Tibial artery (tissue), 4 donors: ENCODE data around the gene SHISA7.
A peak's percentile ranks its signal among the peaks of the same experiment; 100 is the strongest.

ENCODE experiments used
- DNase-seq, 2 donors: peaks; one replicate each; pipeline ENCODE4 v3.0.0-alpha.2; 2019
- H3K27ac ChIP-seq, 2 donors: fragments of 200-600 bp; sonication (generic) in 1 of 2; 1 replicate in 1 of 2; 2 replicates in 1 of 2; pipeline ENCODE4 v1.5.1; 2018 to 2019; ENCODE audit warnings: mild to moderate bottlenecking in 1 of 2
- H3K27me3 ChIP-seq, 2 donors: fragments of 200-600 bp; sonication (generic) in 1 of 2; one replicate each; pipeline versions ENCODE4 v1.5.1 to v1.6.0; 2016 to 2019
- H3K36me3 ChIP-seq, 3 donors: fragments of 200-600 bp; sonication (generic) in 2 of 3; one replicate each; pipeline ENCODE4 v1.5.1; 2016 to 2019; ENCODE audit warnings: mild to moderate bottlenecking in 2 of 3
- H3K4me1 ChIP-seq, 4 donors: fragments of 200-600 bp; sonication (generic) in 2 of 4; 1 replicate in 3 of 4; 2 replicates in 1 of 4; pipeline ENCODE4 v1.5.1; 2016 to 2019
- H3K4me3 ChIP-seq, 2 donors: fragments of 200-600 bp; sonication (generic) in 1 of 2; 1 replicate in 1 of 2; 2 replicates in 1 of 2; pipeline ENCODE4 v1.5.1; 2018 to 2019; ENCODE audit warnings: mild to moderate bottlenecking in 2 of 2
- H3K9me3 ChIP-seq, 3 donors: fragments of 200-600 bp; sonication (generic) in 1 of 3; one replicate each; pipeline ENCODE4 v1.5.1; 2016 to 2019
- intact Hi-C: fragments of 100-400 bp; cut with DNase I; formaldehyde crosslinking; loops from one replicate; pipeline ENCODE4 v1.15.0; 2023; ENCODE audit warnings: low total_unique reads
- TF ChIP-seq, protein P1 (sequence below), 2 experiments: fragments of 200-600 bp in 1 of 2; fragments of 450-650 bp in 1 of 2; IDR thresholded peaks; one replicate each; pipeline ENCODE4 v1.5.1; 2017 to 2019; ENCODE audit warnings: antibody characterized with exemption in 2 of 2, mild to moderate bottlenecking in 1 of 2, moderate library complexity in 1 of 2

SHISA7 gene

GRCh38 chr19:55383279-55384130 lies 59.6 kb downstream of the SHISA7 start:
- H3K9me3 ChIP-seq, result no peaks in the 10 kb centered on the region
- TF ChIP-seq, protein P1, sequence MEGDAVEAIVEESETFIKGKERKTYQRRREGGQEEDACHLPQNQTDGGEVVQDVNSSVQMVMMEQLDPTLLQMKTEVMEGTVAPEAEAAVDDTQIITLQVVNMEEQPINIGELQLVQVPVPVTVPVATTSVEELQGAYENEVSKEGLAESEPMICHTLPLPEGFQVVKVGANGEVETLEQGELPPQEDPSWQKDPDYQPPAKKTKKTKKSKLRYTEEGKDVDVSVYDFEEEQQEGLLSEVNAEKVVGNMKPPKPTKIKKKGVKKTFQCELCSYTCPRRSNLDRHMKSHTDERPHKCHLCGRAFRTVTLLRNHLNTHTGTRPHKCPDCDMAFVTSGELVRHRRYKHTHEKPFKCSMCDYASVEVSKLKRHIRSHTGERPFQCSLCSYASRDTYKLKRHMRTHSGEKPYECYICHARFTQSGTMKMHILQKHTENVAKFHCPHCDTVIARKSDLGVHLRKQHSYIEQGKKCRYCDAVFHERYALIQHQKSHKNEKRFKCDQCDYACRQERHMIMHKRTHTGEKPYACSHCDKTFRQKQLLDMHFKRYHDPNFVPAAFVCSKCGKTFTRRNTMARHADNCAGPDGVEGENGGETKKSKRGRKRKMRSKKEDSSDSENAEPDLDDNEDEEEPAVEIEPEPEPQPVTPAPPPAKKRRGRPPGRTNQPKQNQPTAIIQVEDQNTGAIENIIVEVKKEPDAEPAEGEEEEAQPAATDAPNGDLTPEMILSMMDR (IDR thresholded peaks at IDR 0.05), result peak in 1 of 2 experiments; percentile 17
- DNase-seq, result no peak
- peak overlapping the region; percentile 85 to 94 for H3K27ac ChIP-seq
- peaks cover 0 to 39% (median 38%) of the 10 kb centered on the region in 4 donors for H3K4me1 ChIP-seq
- intact Hi-C loops, result loop anchor here (2.0 to 5.0 kb wide), 2 partner anchors 45 to 81 kb away; partner anchors contain the start of gene KMT5C
- no peaks in the 10 kb centered on the region for H3K27me3 ChIP-seq
- peak overlapping the region; percentile 78 to 93 for H3K4me3 ChIP-seq
- H3K36me3 ChIP-seq, result peaks cover 2 to 16% (median 16%) of the 10 kb centered on the region in 3 donors

GRCh38 chr19:55382522-55383054 lies 60.5 kb downstream of the SHISA7 start:
- TF ChIP-seq, protein P1 (IDR thresholded peaks at IDR 0.05), result no peak
- Histone ChIP-seq H3K4me1 (peaks cover 0 to 30% (median 29%) of the 10 kb centered on the region in 4 donors), H3K9me3 (no peaks in the 10 kb centered on the region), H3K27me3 (peaks cover 0 to 4% of the 10 kb centered on the region in 2 donors), H3K4me3 (no peak overlapping the region), H3K36me3 (peaks cover 0 to 7% (median 6%) of the 10 kb centered on the region in 3 donors), H3K27ac (no peak overlapping the region)
- intact Hi-C loops, result loop anchor here (5.0 kb wide), 1 partner anchor 80 kb away; no protein-coding TSS in a partner anchor
- no peak for DNase-seq

DNA sequence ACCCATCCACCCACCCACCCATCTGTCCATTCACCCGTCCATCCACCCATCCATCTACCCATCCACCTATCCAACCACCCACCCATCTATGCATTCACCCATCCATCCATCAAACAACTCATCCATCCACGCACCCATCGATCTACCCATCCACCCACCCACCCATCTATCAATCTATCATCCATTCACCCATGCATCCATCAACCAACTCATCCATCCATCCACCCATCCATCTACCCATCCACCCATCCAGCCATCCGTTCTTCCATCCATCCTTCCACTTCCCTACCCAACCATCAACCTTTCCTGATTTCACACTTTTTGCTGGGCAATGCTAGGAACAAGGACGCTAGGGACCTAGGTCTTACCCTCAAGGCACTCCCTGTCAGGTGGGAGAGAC lies 61.1 kb downstream of the SHISA7 start:
- no peak for DNase-seq
- Histone ChIP-seq H3K36me3 (peaks cover 0 to under 1% (median under 1%) of the 10 kb centered on the region in 3 donors), H3K27me3 (peaks cover 0 to 9% of the 10 kb centered on the region in 2 donors), H3K4me3 (no peak overlapping the region), H3K4me1 (peaks cover 0 to 24% (median 23%) of the 10 kb centered on the region in 4 donors), H3K9me3 (no peaks in the 10 kb centered on the region), H3K27ac (no peak overlapping the region)
- intact Hi-C loops, result loop anchor here (5.0 kb wide), 1 partner anchor 80 kb away; no protein-coding TSS in a partner anchor
- TF ChIP-seq, protein P1 (IDR thresholded peaks at IDR 0.05), result no peak

DNA sequence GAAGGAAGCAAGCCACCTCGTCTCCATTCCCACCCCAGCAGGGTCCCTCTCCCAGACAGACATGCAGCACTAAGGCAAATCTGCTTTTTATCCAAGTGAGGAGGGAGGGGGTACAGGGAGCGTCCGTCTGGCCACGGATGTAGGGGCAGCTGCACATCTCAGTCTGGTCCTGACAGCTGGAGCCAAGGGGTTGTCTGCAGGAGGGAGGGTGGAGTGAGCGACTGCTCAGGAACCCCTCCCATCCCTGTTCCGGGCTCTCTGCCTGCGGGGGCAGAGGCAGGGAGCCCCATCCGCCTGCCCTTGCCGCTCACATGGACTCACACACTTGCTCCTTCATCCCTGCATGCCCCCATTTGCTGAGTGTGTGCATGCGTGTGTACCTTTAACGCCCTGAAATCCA lies 63.9 kb downstream of the SHISA7 start:
- Histone ChIP-seq H3K27ac (no peak overlapping the region), H3K27me3 (peaks cover 4 to 37% of the 10 kb centered on the region in 2 donors), H3K4me1 (peaks cover 0 to 12% (median 11%) of the 10 kb centered on the region in 4 donors), H3K36me3 (no peaks in the 10 kb centered on the region), H3K4me3 (no peak overlapping the region), H3K9me3 (no peaks in the 10 kb centered on the region)
- TF ChIP-seq, protein P1 (IDR thresholded peaks at IDR 0.05), result no peak
- intact Hi-C loops, result no loop called here
- DNase-seq, result no peak
